SK-N-SH treated with all-trans-retinoic acid at 6 μM for 48 hours (cell line): Measurements from ENCODE around the gene NRN1L.

Source experiments
- ATAC-seq: fragments of 200-7000 bp; cut with Tn5 transposase; 3 replicates; pipeline ENCODE4 v1.9.1; 2020; ENCODE audit warnings: mild to moderate bottlenecking, moderate library complexity
- ARNTL ChIP-seq: fragments of 450-650 bp; formaldehyde crosslinking; IDR thresholded peaks from 2 replicates; pipeline ENCODE4 v1.5.0; 2020; ENCODE audit warnings: low read depth, mild to moderate bottlenecking, moderate library complexity, borderline replicate concordance
- BACH2 ChIP-seq: fragments of 250-450 bp; sonication (Bioruptor Pico); IDR thresholded peaks from 2 replicates; pipeline ENCODE4 v1.9.0; 2021; ENCODE audit warnings: mild to moderate bottlenecking, borderline replicate concordance
- CREB5 ChIP-seq: fragments of 250-450 bp; sonication (Bioruptor Pico); IDR thresholded peaks from 2 replicates; pipeline ENCODE4 v1.5.1; 2020; ENCODE audit warnings: low read depth, mild to moderate bottlenecking, moderate library complexity
- ESRRG ChIP-seq: fragments of 250-450 bp; sonication (Bioruptor Pico); IDR thresholded peaks from 2 replicates; pipeline ENCODE4 v1.6.1; 2021; ENCODE audit warnings: mild to moderate bottlenecking
- GLIS3 ChIP-seq: fragments of 250-450 bp; sonication (Bioruptor Pico); IDR thresholded peaks from 2 replicates; pipeline ENCODE4 v1.5.0; 2020; ENCODE audit warnings: mild to moderate bottlenecking, moderate library complexity
- ISL1 ChIP-seq: fragments of 250-450 bp; sonication (Bioruptor Pico); IDR thresholded peaks from 2 replicates; pipeline ENCODE4 v2.1.2; 2022; ENCODE audit warnings: mild to moderate bottlenecking, moderate library complexity
- PATZ1 ChIP-seq: fragments of 250-450 bp; sonication (Bioruptor Pico); IDR thresholded peaks from 2 replicates; pipeline ENCODE4 v1.8.0; 2020; ENCODE audit warnings: mild to moderate bottlenecking, moderate library complexity, borderline replicate concordance
- PPARA ChIP-seq: fragments of 250-450 bp; sonication (Bioruptor Pico); IDR thresholded peaks from 2 replicates; pipeline ENCODE4 v1.5.0; 2020; ENCODE audit warnings: mild to moderate bottlenecking, borderline replicate concordance
- SNAI2 ChIP-seq: fragments of 250-450 bp; sonication (Bioruptor Pico); IDR thresholded peaks from 2 replicates; pipeline ENCODE4 v1.5.0; 2020; ENCODE audit warnings: mild to moderate bottlenecking, moderate library complexity
- TOX ChIP-seq: fragments of 250-450 bp; sonication (Bioruptor Pico); IDR thresholded peaks from 2 replicates; pipeline ENCODE4 v1.8.0; 2021; ENCODE audit warnings: mild to moderate bottlenecking, moderate library complexity, borderline replicate concordance
- TSHZ2 ChIP-seq: fragments of 250-450 bp; sonication (Bioruptor Pico); IDR thresholded peaks from 2 replicates; pipeline ENCODE4 v1.5.0; 2020; ENCODE audit warnings: mild to moderate bottlenecking, moderate library complexity
- ZC3H10 ChIP-seq: fragments of 250-450 bp; sonication (Bioruptor Pico); IDR thresholded peaks from 2 replicates; pipeline ENCODE4 v1.5.1; 2021; ENCODE audit warnings: mild to moderate bottlenecking, moderate library complexity
- ZFP3 ChIP-seq: fragments of 250-450 bp; sonication (Bioruptor Pico); IDR thresholded peaks from 2 replicates; pipeline ENCODE4 v1.5.0; 2020; ENCODE audit warnings: mild to moderate bottlenecking, moderate library complexity
- ZFP30 ChIP-seq: fragments of 450-650 bp; formaldehyde crosslinking; IDR thresholded peaks from 2 replicates; pipeline ENCODE4 v1.5.0; 2022; ENCODE audit warnings: mild to moderate bottlenecking, moderate library complexity
- ZNF565 ChIP-seq: fragments of 450-650 bp; formaldehyde crosslinking; conservative IDR thresholded peaks from 2 replicates; pipeline ENCODE4 v1.5.0; 2020; ENCODE audit warnings: low read depth, mild to moderate bottlenecking, moderate library complexity
- ZNF8 ChIP-seq: fragments of 450-650 bp; formaldehyde crosslinking; IDR thresholded peaks from 2 replicates; pipeline ENCODE4 v1.5.0; 2020; ENCODE audit warnings: mild to moderate bottlenecking, moderate library complexity
- TF ChIP-seq, protein P1 (sequence below): fragments of 250-450 bp; sonication (Bioruptor Pico); IDR thresholded peaks from 2 replicates; pipeline ENCODE4 v1.8.0; 2021; ENCODE audit warnings: low read depth, mild to moderate bottlenecking, moderate library complexity, borderline replicate concordance
- TF ChIP-seq, protein P2 (sequence below): fragments of 250-450 bp; sonication (Bioruptor Pico); IDR thresholded peaks from 2 replicates; pipeline ENCODE4 v1.5.1; 2021; ENCODE audit warnings: mild to moderate bottlenecking, moderate library complexity

NRN1L gene

GRCh38 chr16:67934306-67935100 lies 49.8 kb downstream of the NRN1L start:
- TF ChIP-seq ISL1 (CRISPR knock-in tag) (no peak), ZNF565 (no peak), ZFP3 (CRISPR knock-in tag) (no peak), TSHZ2 (CRISPR knock-in tag) (no peak), ARNTL (CRISPR knock-in tag) (no peak), ZNF8 (CRISPR knock-in tag) (no peak), GLIS3 (no peak)
- TF ChIP-seq, protein P1, sequence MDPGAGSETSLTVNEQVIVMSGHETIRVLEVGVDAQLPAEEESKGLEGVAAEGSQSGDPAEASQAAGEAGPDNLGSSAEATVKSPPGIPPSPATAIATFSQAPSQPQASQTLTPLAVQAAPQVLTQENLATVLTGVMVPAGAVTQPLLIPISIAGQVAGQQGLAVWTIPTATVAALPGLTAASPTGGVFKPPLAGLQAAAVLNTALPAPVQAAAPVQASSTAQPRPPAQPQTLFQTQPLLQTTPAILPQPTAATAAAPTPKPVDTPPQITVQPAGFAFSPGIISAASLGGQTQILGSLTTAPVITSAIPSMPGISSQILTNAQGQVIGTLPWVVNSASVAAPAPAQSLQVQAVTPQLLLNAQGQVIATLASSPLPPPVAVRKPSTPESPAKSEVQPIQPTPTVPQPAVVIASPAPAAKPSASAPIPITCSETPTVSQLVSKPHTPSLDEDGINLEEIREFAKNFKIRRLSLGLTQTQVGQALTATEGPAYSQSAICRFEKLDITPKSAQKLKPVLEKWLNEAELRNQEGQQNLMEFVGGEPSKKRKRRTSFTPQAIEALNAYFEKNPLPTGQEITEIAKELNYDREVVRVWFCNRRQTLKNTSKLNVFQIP (CRISPR knock-in tag), result no peak
- TF ChIP-seq, all 23 proteins: peak for 0
- peak; percentile 11 for ATAC-seq

GRCh38 chr16:67935101-67935401 lies 50.4 kb downstream of the NRN1L start:
- ATAC-seq, result peak; percentile 13
- TF ChIP-seq ZC3H10 (CRISPR knock-in tag) (no peak), TOX (CRISPR knock-in tag) (no peak), CREB5 (CRISPR knock-in tag) (no peak)
- TF ChIP-seq, protein P2, sequence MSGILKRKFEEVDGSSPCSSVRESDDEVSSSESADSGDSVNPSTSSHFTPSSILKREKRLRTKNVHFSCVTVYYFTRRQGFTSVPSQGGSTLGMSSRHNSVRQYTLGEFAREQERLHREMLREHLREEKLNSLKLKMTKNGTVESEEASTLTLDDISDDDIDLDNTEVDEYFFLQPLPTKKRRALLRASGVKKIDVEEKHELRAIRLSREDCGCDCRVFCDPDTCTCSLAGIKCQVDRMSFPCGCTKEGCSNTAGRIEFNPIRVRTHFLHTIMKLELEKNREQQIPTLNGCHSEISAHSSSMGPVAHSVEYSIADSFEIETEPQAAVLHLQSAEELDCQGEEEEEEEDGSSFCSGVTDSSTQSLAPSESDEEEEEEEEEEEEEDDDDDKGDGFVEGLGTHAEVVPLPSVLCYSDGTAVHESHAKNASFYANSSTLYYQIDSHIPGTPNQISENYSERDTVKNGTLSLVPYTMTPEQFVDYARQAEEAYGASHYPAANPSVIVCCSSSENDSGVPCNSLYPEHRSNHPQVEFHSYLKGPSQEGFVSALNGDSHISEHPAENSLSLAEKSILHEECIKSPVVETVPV (CRISPR knock-in tag), result no peak

DNA sequence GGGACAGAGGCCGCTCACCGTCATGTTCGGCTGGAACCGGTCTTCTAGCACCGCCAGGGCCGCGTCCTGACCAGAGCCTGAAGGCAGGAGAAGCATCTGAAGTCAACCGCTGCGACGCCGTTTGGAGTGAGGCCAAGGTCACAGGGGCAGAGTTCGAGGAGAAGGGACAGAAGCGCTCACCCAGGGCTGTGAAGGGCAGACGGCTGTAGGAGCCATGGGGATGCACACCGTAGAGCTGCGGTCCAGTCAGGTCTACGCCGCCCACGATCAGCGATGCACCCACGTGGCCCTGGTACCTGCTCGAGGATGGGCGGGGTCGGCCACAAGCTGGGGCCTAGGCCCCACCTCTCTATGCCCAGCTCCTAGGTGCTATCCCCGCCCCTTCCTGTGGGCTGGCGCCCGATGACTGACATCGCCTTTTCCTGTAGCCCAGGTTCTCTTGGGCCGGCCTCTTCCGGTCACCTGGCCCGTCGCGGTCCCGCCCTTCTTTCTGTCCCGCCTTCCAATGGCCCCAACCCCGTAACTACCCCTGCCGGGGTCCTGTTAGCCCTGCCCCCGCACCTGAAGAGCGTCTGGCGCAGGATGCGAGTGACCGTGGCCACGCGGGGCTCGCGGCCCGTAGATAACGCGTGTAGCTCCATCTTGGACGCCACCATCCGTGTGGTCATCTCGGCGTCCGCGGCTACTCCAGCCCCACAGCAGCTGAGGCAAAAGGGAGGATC lies 50.9 kb downstream of the NRN1L start:
- peak; percentile 92 for ATAC-seq
- no peak for TF ChIP-seq PPARA (CRISPR knock-in tag)
- no peak for TF ChIP-seq ZFP30 (CRISPR knock-in tag)
- TF ChIP-seq ESRRG (CRISPR knock-in tag), result no peak
- no peak for TF ChIP-seq TSHZ2 (CRISPR knock-in tag)
- TF ChIP-seq SNAI2 (CRISPR knock-in tag), result no peak
- no peak for TF ChIP-seq TOX (CRISPR knock-in tag)
- TF ChIP-seq BACH2 (CRISPR knock-in tag), result no peak
- TF ChIP-seq PATZ1 (CRISPR knock-in tag), result no peak
